Measurements from ENCODE around the gene COA5.
"Not testable (repeated sequence)": the region's sequence is repeated elsewhere in the genome, so short reads cannot be mapped to it uniquely, and the experiment has no call there.

The COA5 gene

GRCh38 chr2:98605076-98605475 is 3.2 kb downstream of the COA5 start:
- DNase-seq = no peak

- DNase-seq = no peak
Measured at GRCh38 chr2:98604547-98604946, 3.8 kb downstream of the COA5 start.

- DNase-seq = peak in 1 of 3 experiments; percentile 60
Measured at GRCh38 chr2:98601532-98602132, 6.7 kb downstream of the COA5 start.

- DNase-seq = no peak
Measured at GRCh38 chr2:98598781-98599428, 9.4 kb downstream of the COA5 start.

GRCh38 chr2:98594665-98595064 is 13.6 kb downstream of the COA5 start:
- DNase-seq = not testable (repeated sequence)

GRCh38 chr2:98592565-98592964 is 15.7 kb downstream of the COA5 start:
- DNase-seq = no peak

GRCh38 chr2:98589489-98589888 is 18.8 kb downstream of the COA5 start:
- DNase-seq = no peak

- DNase-seq = no peak
Measured at GRCh38 chr2:98588880-98589431, 19.4 kb downstream of the COA5 start.

GRCh38 chr2:98586551-98587140 is 21.7 kb downstream of the COA5 start:
- no peak for DNase-seq

GRCh38 chr2:98585386-98585785 is 22.9 kb downstream of the COA5 start:
- no peak for DNase-seq

- DNase-seq = no peak
Measured at GRCh38 chr2:98583816-98584618, 24.3 kb downstream of the COA5 start.

- DNase-seq = no peak
Measured at GRCh38 chr2:98583276-98583675, 25.0 kb downstream of the COA5 start.

- no peak for DNase-seq
Measured at GRCh38 chr2:98582523-98582922, 25.8 kb downstream of the COA5 start.

- no peak for DNase-seq
Measured at GRCh38 chr2:98580656-98581284, 27.5 kb downstream of the COA5 start.

- DNase-seq = no peak
Measured at GRCh38 chr2:98579926-98580325, 28.4 kb downstream of the COA5 start.

GRCh38 chr2:98578231-98578630 is 30.1 kb downstream of the COA5 start:
- no peak for DNase-seq

GRCh38 chr2:98577313-98577712 is 31.0 kb downstream of the COA5 start:
- no peak for DNase-seq

- no peak for DNase-seq
Measured at GRCh38 chr2:98576666-98577312, 31.5 kb downstream of the COA5 start.

- DNase-seq = no peak
Measured at GRCh38 chr2:98573426-98573825, 34.9 kb downstream of the COA5 start.

GRCh38 chr2:98572676-98573075 is 35.6 kb downstream of the COA5 start:
- no peak for DNase-seq

- DNase-seq = no peak
Measured at GRCh38 chr2:98572211-98572610, 36.1 kb downstream of the COA5 start.

- no peak for DNase-seq
Measured at GRCh38 chr2:98571796-98572195, 36.5 kb downstream of the COA5 start.
